Neuronal stem cell (in vitro differentiated cells): ENCODE results near the gene AVPI1.
"Not testable (repeated sequence)": the region's sequence is repeated elsewhere in the genome, so short reads cannot be mapped to it uniquely, and the experiment has no call there.

Source experiments
- DNase-seq: peaks from one replicate; pipeline ENCODE4 v3.0.0-alpha.2; 2013; ENCODE audit warnings: low spot score
- H2AFZ ChIP-seq: one replicate; pipeline ENCODE4 v1.6.1; 2013; ENCODE audit warnings: mild to moderate bottlenecking, low read length, inconsistent platforms
- H2AK5ac ChIP-seq: 2 replicates; pipeline ENCODE4 v1.6.1; 2013; ENCODE audit warnings: low read depth, mild to moderate bottlenecking, inconsistent platforms, low read length, moderate library complexity, mixed read lengths
- H2BK120ac ChIP-seq: 2 replicates; pipeline ENCODE4 v1.6.1; 2013; ENCODE audit warnings: low read depth, mild to moderate bottlenecking, inconsistent platforms, low read length, moderate library complexity, mixed read lengths
- H2BK12ac ChIP-seq: one replicate; pipeline ENCODE4 v1.6.1; 2013; ENCODE audit warnings: low read length, inconsistent platforms
- H2BK15ac ChIP-seq: 2 replicates; pipeline ENCODE4 v1.6.1; 2013; ENCODE audit warnings: mild to moderate bottlenecking, low read length, inconsistent platforms, mixed read lengths
- H2BK5ac ChIP-seq: one replicate; pipeline ENCODE4 v1.6.1; 2013; ENCODE audit warnings: inconsistent platforms, mild to moderate bottlenecking, low read length, moderate library complexity
- H3K14ac ChIP-seq: one replicate; pipeline ENCODE4 v1.6.1; 2013; ENCODE audit warnings: low read length, inconsistent platforms
- H3K18ac ChIP-seq: 2 replicates; pipeline ENCODE4 v1.6.1; 2013; ENCODE audit warnings: low read length, inconsistent platforms
- H3K23ac ChIP-seq: 2 replicates; pipeline ENCODE4 v1.6.1; 2013; ENCODE audit warnings: low read depth, mild to moderate bottlenecking, mixed read lengths, low read length, inconsistent platforms; ENCODE audit not compliant: poor library complexity
- H3K27ac ChIP-seq: replicated peaks from 3 replicates; pipeline ENCODE4 v1.5.1; 2013; ENCODE audit warnings: low read length, inconsistent platforms
- H3K27me3 ChIP-seq, 3 experiments: 2 replicates each; pipeline ENCODE4 v1.6.1; 2013; ENCODE audit warnings: low read length in 3 of 3, mild to moderate bottlenecking in 2 of 3, inconsistent platforms in 1 of 3, low read depth in 1 of 3, mixed read lengths in 1 of 3, moderate library complexity in 1 of 3; ENCODE audit not compliant: control insufficient read depth in 3 of 3, insufficient read depth in 3 of 3
- H3K36me3 ChIP-seq, 2 donors: replicated peaks in 1 of 2; 2 replicates each; pipeline ENCODE4 v1.6.1; 2013; ENCODE audit warnings: low read length in 2 of 2; ENCODE audit not compliant: control insufficient read depth in 2 of 2, insufficient read depth in 2 of 2
- H3K4ac ChIP-seq: 2 replicates; pipeline ENCODE4 v1.6.1; 2013; ENCODE audit warnings: inconsistent platforms, mild to moderate bottlenecking, low read length, moderate library complexity
- H3K4me1 ChIP-seq, 2 donors: 1 replicate in 1 of 2; 2 replicates in 1 of 2; pipeline ENCODE4 v1.6.1; 2013; ENCODE audit warnings: low read length in 2 of 2, low read depth in 1 of 2; ENCODE audit not compliant: control insufficient read depth in 2 of 2, insufficient read depth in 1 of 2
- H3K4me2 ChIP-seq: one replicate; pipeline ENCODE4 v1.6.1; 2013; ENCODE audit warnings: mild to moderate bottlenecking, low read length, inconsistent platforms; ENCODE audit not compliant: insufficient read depth, poor library complexity, severe bottlenecking
- H3K4me3 ChIP-seq, 2 donors: 2 replicates each; pipeline ENCODE4 v1.5.1; 2013; ENCODE audit warnings: low read length in 2 of 2, mild to moderate bottlenecking in 2 of 2, inconsistent platforms in 1 of 2, moderate library complexity in 1 of 2
- H3K79me1 ChIP-seq: one replicate; pipeline ENCODE4 v1.6.1; 2013; ENCODE audit warnings: low read depth, mild to moderate bottlenecking, inconsistent platforms, low read length, moderate library complexity
- H3K9ac ChIP-seq: one replicate; pipeline ENCODE4 v1.6.1; 2013; ENCODE audit warnings: mild to moderate bottlenecking, low read depth, low read length, inconsistent platforms; ENCODE audit not compliant: poor library complexity
- H3K9me3 ChIP-seq, 2 donors: replicated peaks in 1 of 2; 2 replicates each; pipeline versions ENCODE3 to v1.6.1; 2013; ENCODE audit warnings: low read length in 2 of 2, mild to moderate bottlenecking in 2 of 2, inconsistent platforms in 1 of 2, low read depth in 1 of 2, mixed read lengths in 1 of 2, moderate library complexity in 1 of 2; ENCODE audit not compliant: control insufficient read depth in 2 of 2, insufficient read depth in 1 of 2
- H4K8ac ChIP-seq: one replicate; pipeline ENCODE4 v1.6.1; 2013; ENCODE audit warnings: low read depth, mild to moderate bottlenecking, inconsistent platforms, low read length, moderate library complexity
- H4K91ac ChIP-seq: one replicate; pipeline ENCODE4 v1.6.1; 2013; ENCODE audit warnings: low read length, low read depth, mild to moderate bottlenecking, inconsistent platforms; ENCODE audit not compliant: poor library complexity
- WGBS, 2 donors: extraction: QIAGEN DNeasy Blood & Tissue Kit; methylation state at CpG; one replicate each; pipeline ENCODE4 v1.1.7; 2013; ENCODE audit warnings: missing lambda C conversion rate in 2 of 2, mixed read lengths in 1 of 2; ENCODE audit not compliant: insufficient read length in 2 of 2, insufficient replicate concordance in 1 of 2; ENCODE audit errors: extremely low coverage in 2 of 2; 5-methylcytosine and 5-hydroxymethylcytosine counted together

Gene AVPI1

DNA sequence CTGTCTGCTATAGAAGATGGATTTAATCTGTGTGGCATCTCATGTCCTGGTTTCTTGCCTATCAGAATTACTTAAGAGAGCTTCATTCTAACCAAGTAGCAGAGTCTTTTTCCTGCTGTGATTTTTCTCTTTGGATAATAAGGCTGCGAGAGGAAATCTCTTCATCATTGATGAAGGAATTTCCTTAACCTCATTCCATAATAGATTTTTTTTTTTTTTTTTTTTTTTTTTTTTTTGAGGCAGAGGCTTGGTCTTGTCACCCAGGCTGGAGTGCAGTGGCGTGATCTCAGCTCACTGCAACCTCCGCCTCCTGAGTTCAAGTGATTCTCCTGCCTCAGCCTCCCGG is 37.7 kb downstream of the AVPI1 start:
- H2BK5ac ChIP-seq, H3K4me1 ChIP-seq, H3K23ac ChIP-seq, H4K8ac ChIP-seq, H2BK15ac ChIP-seq, H3K18ac ChIP-seq, H2BK12ac ChIP-seq, DNase-seq, H3K27ac ChIP-seq, H3K27me3 ChIP-seq, H3K4ac ChIP-seq, H2AFZ ChIP-seq, H3K79me1 ChIP-seq, H3K9me3 ChIP-seq, H2AK5ac ChIP-seq, H2BK120ac ChIP-seq, H3K14ac ChIP-seq, H4K91ac ChIP-seq, H3K4me2 ChIP-seq, H3K4me3 ChIP-seq, H3K9ac ChIP-seq: not testable (repeated sequence)
- peaks cover 23 to 78% of the 10 kb centered on the region in 2 donors for H3K36me3 ChIP-seq
- no CpG with 5 or more reads among the region's 4 CpGs for WGBS, 2 donors

DNA sequence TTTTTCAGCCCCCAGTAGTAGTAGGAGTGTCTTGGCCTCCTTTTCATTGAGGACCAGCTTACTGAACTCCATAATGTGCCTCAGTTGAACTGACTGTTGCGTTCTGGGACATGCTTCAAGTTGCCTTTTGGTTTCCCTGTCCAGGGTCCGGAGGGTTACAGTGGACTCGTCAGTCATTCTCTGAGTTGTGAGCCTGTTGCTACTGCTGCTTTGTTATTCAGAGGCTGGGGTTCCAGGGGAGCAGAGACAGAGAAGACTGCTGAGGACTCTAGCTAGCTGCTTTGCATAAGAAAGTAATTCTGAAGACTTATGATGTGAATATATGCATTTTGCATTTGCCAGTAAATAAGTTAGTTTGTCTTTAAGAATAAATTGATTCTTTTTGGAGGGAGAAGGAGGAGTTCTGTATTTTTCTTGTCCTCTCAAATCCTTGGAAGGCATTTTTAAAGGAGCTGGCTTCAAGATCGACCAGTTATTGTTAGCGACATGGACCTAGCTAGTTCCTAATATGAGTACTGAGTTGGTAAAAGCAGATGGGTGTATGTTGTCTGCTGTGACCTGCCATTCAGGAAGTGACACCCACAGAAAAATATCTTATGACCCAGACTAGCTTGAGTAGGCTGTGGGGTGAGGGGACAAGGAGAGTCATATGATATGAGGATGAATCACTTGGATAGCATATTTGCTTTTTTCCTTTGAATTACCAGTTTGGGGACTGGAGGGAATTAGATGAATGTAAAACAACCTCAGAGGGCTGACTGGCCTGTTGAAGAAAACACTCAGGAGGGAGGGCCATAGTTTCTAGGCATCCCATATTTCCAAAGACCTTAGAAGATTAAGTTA is 38.3 kb downstream of the AVPI1 start:
- DNase-seq, result no peak
- no peak overlapping the region for H3K4ac ChIP-seq
- no peak overlapping the region for H3K23ac ChIP-seq
- H2BK15ac ChIP-seq, result no peak overlapping the region
- H4K91ac ChIP-seq, result no peak overlapping the region
- H3K27me3 ChIP-seq, result no peaks in the 10 kb centered on the region
- peaks cover 0 to 9% of the 10 kb centered on the region in 2 donors for H3K4me1 ChIP-seq
- no peak overlapping the region for H2BK120ac ChIP-seq
- no peak overlapping the region for H4K8ac ChIP-seq
- no peak overlapping the region for H2AFZ ChIP-seq
- H3K14ac ChIP-seq, result no peak overlapping the region
- H3K36me3 ChIP-seq, result peaks cover 26 to 77% of the 10 kb centered on the region in 2 donors
- H2BK5ac ChIP-seq, result no peak overlapping the region
- H3K18ac ChIP-seq, result no peak overlapping the region
- H2BK12ac ChIP-seq, result no peak overlapping the region
- H2AK5ac ChIP-seq, result no peak overlapping the region
- no peak overlapping the region for H3K9ac ChIP-seq
- WGBS, 2 donors, result no CpG with 5 or more reads among the region's 5 CpGs
- H3K79me1 ChIP-seq, result no peaks in the 10 kb centered on the region
- H3K4me2 ChIP-seq, result no peak overlapping the region
- no peak overlapping the region for H3K27ac ChIP-seq
- peaks cover 0 to 9% of the 10 kb centered on the region in 2 donors for H3K9me3 ChIP-seq
- no peak overlapping the region for H3K4me3 ChIP-seq

DNA sequence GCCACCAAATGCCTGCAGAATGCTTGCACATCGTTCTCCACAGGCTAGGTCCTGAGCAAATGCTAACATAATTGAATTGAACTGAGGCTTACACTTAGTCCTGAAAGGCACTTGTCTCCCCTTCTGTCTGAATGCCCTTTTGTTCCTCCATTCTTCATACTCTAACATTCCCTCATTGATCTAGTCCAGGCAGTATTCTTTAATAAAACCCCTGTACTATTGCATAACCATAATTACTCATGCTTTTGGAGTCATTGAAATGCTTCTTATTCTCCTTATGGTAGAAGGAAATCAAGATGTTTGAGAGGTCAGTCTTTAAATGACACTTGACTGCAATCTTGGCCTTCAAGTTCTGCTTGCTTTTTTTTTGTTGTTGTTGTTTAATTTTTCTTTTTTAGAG is 39.5 kb downstream of the AVPI1 start:
- Histone ChIP-seq H2BK120ac (no peak overlapping the region), H2AK5ac (no peak overlapping the region), H4K8ac (no peak overlapping the region), H3K18ac (no peak overlapping the region), H3K36me3 (peaks cover 21 to 75% of the 10 kb centered on the region in 2 donors), H3K4me2 (no peak overlapping the region), H3K27ac (no peak overlapping the region), H4K91ac (no peak overlapping the region), H3K14ac (no peak overlapping the region), H2BK5ac (no peak overlapping the region), H2BK12ac (no peak overlapping the region), H3K9me3 (peaks cover 0 to 9% of the 10 kb centered on the region in 2 donors), H3K23ac (no peak overlapping the region), H3K4me3 (no peak overlapping the region), H3K9ac (no peak overlapping the region), H3K79me1 (peaks cover 2% of the 10 kb centered on the region), H3K4me1 (peaks cover 0 to 9% of the 10 kb centered on the region in 2 donors), H3K27me3 (no peaks in the 10 kb centered on the region), H3K4ac (no peak overlapping the region), H2BK15ac (no peak overlapping the region), H2AFZ (no peak overlapping the region)
- DNase-seq, result no peak
- no CpG with 5 or more reads among the region's 1 CpG for WGBS, 2 donors

DNA sequence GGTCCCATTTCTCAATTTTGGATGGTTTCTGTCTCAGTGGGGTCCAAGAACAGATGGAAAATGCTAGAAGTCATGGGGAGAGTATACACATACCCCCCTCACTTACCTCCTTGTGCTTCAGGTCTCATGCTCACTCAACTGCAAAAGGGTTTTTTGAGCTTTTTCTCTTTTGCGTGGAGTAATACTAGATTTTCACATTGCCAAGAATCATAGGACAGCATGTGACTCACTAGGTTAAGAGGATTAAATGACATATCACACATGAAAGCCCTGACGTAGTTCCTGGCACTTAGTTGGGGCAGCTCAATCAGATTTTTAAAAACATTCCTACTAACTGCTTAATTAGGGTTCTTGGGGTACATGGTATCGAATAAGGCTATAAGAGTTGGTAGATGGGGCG is 42.1 kb downstream of the AVPI1 start:
- WGBS, 2 donors, result no CpG with 5 or more reads among the region's 4 CpGs
- H2BK12ac ChIP-seq, result no peak overlapping the region
- no peak overlapping the region for H3K4ac ChIP-seq

More for the DNA sequence above, 42.1 kb downstream of the AVPI1 start:
- Histone ChIP-seq H3K9ac (no peak overlapping the region), H2BK15ac (no peak overlapping the region), H2BK120ac (no peak overlapping the region), H3K4me3 (no peak overlapping the region), H3K4me2 (no peak overlapping the region), H2BK5ac (no peak overlapping the region), H3K18ac (no peak overlapping the region), H3K4me1 (peaks cover 6 to 14% of the 10 kb centered on the region in 2 donors), H3K27ac (no peak overlapping the region), H4K91ac (no peak overlapping the region), H3K79me1 (peaks cover 8% of the 10 kb centered on the region), H3K36me3 (peaks cover 11 to 52% of the 10 kb centered on the region in 2 donors), H3K27me3 (no peaks in the 10 kb centered on the region), H2AK5ac (no peak overlapping the region), H3K9me3 (peaks cover 0 to 9% of the 10 kb centered on the region in 2 donors), H3K23ac (no peak overlapping the region), H4K8ac (no peak overlapping the region), H2AFZ (no peak overlapping the region), H3K14ac (no peak overlapping the region)
- DNase-seq, result no peak
